Measurements from ENCODE around the gene SLC7A6OS. TPM values are rescaled to one million over a fixed set of nuclear protein-coding genes. Genes with fewer than 3 reads are reported as not detected.

SLC7A6OS gene
- total RNA-seq, 1 experiment from 2014 or later: 16.0 TPM

- Histone ChIP-seq H3K9me3 (ENCODE audit: control insufficient read depth, insufficient read depth, low read depth, low read length) (no peaks in the 10 kb centered on the region), H3K4me1 (ENCODE audit: control insufficient read depth, insufficient read depth, low read length) (peaks cover 13% of the 10 kb centered on the region), H3K36me3 (ENCODE audit: control insufficient read depth, insufficient read depth, low read length) (peaks cover 5% of the 10 kb centered on the region; the same call in 1 of the 2 replicates), H3K27me3 (ENCODE audit: control insufficient read depth, insufficient read depth, low read length) (no peaks in the 10 kb centered on the region), H3K4me3 (ENCODE audit: low read depth in 2 of 2, low read length in 2 of 2) (no peak overlapping the region), H3K27ac (ENCODE audit: low read length) (no peak overlapping the region)
- intact Hi-C loops (cut with micrococcal nuclease; ENCODE audit: unreplicated experiment): no loop called here
- CTCF ChIA-PET: interaction anchor here (1.1 kb wide), 1 partner anchor 61 kb away, joined by 3 read pairs; no protein-coding TSS in a partner anchor
- POLR2A ChIA-PET: no interaction called here
- in situ Hi-C loops (cut with HindIII; ENCODE audit: low pct_unique_long_range_greater_than_20kb, low sequenced_read_pairs): no loop called here
- BruUV-seq (replicated peaks): no TSS peak
- TF ChIP-seq POLR2AphosphoS5 (IDR thresholded peaks at IDR 0.05; ENCODE audit: low read depth, low read length): no peak
- DNase-seq (ENCODE audit: low read depth, low spot score) (no peak), ATAC-seq (no peak)
These were observed 13.6 kb upstream of the SLC7A6OS start for GRCh38 chr16:68324336-68324735.

- DNase-seq (ENCODE audit: low read depth, low spot score): no peak
- Histone ChIP-seq H3K4me3 (ENCODE audit: low read depth in 2 of 2, low read length in 2 of 2) (no peak overlapping the region), H3K36me3 (ENCODE audit: control insufficient read depth, insufficient read depth, low read length) (peaks cover 5% of the 10 kb centered on the region), H3K9me3 (ENCODE audit: control insufficient read depth, insufficient read depth, low read depth, low read length) (no peaks in the 10 kb centered on the region), H3K27me3 (ENCODE audit: control insufficient read depth, insufficient read depth, low read length) (no peaks in the 10 kb centered on the region), H3K4me1 (ENCODE audit: control insufficient read depth, insufficient read depth, low read length) (no peaks in the 10 kb centered on the region), H3K27ac (ENCODE audit: low read length) (no peak overlapping the region)
- no TSS peak for BruUV-seq (replicated peaks)
- ATAC-seq: no peak
- ChIA-PET POLR2A (no interaction called here), CTCF (interaction anchor here (0.7 kb wide), 1 partner anchor 85 kb away, joined by 4 read pairs; no protein-coding TSS in a partner anchor)
- TF ChIP-seq, protein P1, sequence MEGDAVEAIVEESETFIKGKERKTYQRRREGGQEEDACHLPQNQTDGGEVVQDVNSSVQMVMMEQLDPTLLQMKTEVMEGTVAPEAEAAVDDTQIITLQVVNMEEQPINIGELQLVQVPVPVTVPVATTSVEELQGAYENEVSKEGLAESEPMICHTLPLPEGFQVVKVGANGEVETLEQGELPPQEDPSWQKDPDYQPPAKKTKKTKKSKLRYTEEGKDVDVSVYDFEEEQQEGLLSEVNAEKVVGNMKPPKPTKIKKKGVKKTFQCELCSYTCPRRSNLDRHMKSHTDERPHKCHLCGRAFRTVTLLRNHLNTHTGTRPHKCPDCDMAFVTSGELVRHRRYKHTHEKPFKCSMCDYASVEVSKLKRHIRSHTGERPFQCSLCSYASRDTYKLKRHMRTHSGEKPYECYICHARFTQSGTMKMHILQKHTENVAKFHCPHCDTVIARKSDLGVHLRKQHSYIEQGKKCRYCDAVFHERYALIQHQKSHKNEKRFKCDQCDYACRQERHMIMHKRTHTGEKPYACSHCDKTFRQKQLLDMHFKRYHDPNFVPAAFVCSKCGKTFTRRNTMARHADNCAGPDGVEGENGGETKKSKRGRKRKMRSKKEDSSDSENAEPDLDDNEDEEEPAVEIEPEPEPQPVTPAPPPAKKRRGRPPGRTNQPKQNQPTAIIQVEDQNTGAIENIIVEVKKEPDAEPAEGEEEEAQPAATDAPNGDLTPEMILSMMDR (IDR thresholded peaks at IDR 0.05): no peak
- TF ChIP-seq REST (IDR thresholded peaks at IDR 0.05; ENCODE audit: insufficient read depth in 1 of 2, low read depth in 2 of 2, low read length in 1 of 2) (no peak), POLR2AphosphoS5 (IDR thresholded peaks at IDR 0.05; ENCODE audit: low read depth, low read length) (no peak), TCF7L2 (IDR thresholded peaks at IDR 0.05; ENCODE audit: low read depth, low read length) (no peak), SIN3A (IDR thresholded peaks at IDR 0.05; ENCODE audit: borderline replicate concordance, insufficient read depth, low read depth, low read length) (no peak)
- intact Hi-C loops (cut with micrococcal nuclease; ENCODE audit: unreplicated experiment) (no loop called here), in situ Hi-C loops (cut with HindIII; ENCODE audit: low pct_unique_long_range_greater_than_20kb, low sequenced_read_pairs) (no loop called here)
These were observed 8.6 kb upstream of the SLC7A6OS start for GRCh38 chr16:68319185-68319908.

DNA sequence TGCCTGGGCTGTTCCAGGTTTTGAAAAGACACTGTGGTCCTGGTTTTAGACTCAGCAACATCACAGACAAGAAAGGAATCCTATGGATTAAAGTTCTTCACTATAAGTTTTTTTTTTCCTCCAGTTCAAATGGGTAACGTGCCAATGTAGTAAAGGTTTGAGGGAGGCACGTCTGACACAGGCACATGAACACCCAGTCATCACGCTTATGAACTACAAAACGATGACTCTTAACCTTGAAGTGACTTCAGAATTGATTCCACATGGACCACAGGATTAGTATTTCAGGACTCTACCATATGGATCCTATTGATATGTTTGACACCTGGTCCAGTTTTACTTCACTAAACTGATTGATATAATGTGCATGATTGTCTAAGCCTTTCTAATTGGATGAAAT, 2.4 kb upstream of the SLC7A6OS start:
- ATAC-seq (no peak), DNase-seq (ENCODE audit: low read depth, low spot score) (no peak)
- Histone ChIP-seq H3K27ac (ENCODE audit: low read length) (no peak overlapping the region), H3K27me3 (ENCODE audit: control insufficient read depth, insufficient read depth, low read length) (no peaks in the 10 kb centered on the region), H3K36me3 (ENCODE audit: control insufficient read depth, insufficient read depth, low read length) (peaks cover 4% of the 10 kb centered on the region; the same call in 1 of the 2 replicates), H3K9me3 (ENCODE audit: control insufficient read depth, insufficient read depth, low read depth, low read length) (no peaks in the 10 kb centered on the region), H3K4me3 (ENCODE audit: low read depth in 2 of 2, low read length in 2 of 2) (no peak overlapping the region), H3K4me1 (ENCODE audit: control insufficient read depth, insufficient read depth, low read length) (peaks cover 6% of the 10 kb centered on the region)
- ChIA-PET CTCF (no interaction called here), POLR2A (no interaction called here)
- intact Hi-C loops (cut with micrococcal nuclease; ENCODE audit: unreplicated experiment): no loop called here
- TF ChIP-seq POLR2AphosphoS5 (IDR thresholded peaks at IDR 0.05; ENCODE audit: low read depth, low read length): no peak
- no TSS peak for BruUV-seq (replicated peaks)
- in situ Hi-C loops (cut with HindIII; ENCODE audit: low pct_unique_long_range_greater_than_20kb, low sequenced_read_pairs): no loop called here
